Fibroblast of skin of abdomen (primary cell): Measurements from ENCODE around the gene PTPN20.
"Not testable (repeated sequence)": the region's sequence is repeated elsewhere in the genome, so short reads cannot be mapped to it uniquely, and the experiment has no call there.

ENCODE experiments used
- DNase-seq: peaks from one replicate; pipeline ENCODE4 v3.0.0-alpha.2; 2013

Gene PTPN20

DNA sequence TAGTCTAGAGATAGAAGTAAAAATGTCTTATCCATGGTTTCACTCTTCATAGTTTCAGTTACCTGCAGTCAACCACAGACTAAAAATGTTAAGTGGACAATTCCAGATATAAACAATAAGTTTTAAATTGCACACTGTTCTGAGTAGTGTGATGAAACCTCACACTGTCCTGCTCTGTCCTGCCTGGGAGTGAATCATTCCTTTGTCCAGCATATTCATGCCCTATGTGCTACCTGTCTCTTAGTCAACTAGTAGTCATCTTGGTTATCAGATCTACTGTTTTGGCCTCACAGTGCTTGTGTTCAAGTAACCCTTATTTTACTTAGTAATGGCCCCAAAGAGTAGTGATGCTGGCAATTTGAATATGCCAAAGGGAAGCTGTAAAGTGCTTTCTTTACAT, 49.5 kb downstream of the PTPN20 start:
- DNase-seq, result not testable (repeated sequence)

DNA sequence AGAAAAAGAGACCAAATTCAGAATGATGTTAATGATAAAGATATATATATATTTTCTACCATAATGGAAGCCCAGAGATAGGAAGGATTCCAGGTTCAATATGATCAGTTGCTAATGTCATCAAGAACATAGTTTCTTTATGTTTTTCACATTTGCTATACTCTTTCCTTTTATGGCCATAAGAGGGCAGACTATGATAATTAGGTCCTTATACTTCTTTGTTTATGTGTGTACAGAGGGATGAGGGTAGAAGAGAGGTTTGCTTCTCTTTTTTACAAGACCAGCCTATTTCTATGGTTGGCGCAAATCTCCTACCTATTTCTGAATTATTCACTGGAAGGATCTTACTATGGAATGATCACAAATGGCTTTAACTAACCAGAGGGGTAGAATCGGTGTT, 52.1 kb downstream of the PTPN20 start:
- DNase-seq, result not testable (repeated sequence)

DNA sequence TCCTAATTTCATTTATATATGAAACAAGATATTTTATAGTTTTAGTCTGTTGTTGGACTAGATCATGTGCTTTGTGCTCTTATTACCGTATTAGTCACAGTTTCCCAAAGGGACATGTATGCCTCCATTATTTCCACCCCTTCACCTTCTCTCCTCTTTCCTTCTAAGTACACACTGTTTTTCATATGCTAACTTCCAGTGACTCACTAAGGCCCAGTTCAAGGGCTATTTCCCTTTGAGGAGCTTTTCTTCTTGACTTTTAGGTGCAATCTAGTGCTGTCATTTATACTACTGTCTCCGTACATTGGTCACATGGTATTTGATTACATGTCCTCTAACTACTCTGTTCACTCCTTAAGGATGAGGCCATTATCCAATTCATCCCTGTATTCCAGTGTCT, 55.8 kb downstream of the PTPN20 start:
- not testable (repeated sequence) for DNase-seq

DNA sequence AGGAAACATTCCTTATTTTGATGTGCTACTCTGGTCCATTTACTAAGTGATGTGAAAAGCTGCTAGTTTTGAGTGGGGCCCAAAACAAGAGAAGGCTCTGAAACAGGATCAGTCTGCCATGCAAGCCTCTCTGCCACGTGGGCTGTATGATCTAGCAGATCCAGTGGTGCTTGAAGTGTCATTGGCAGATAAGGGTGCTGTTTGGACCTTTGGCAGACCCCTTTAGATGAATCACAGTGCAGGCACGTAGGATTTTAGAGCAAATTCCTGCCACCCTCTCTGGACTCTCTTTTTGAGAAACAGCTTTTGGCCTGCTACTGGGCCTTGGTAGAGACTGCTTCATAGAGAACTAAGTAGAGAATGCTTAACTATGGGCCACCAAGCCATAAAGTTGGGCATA, 69.0 kb downstream of the PTPN20 start:
- not testable (repeated sequence) for DNase-seq

DNA sequence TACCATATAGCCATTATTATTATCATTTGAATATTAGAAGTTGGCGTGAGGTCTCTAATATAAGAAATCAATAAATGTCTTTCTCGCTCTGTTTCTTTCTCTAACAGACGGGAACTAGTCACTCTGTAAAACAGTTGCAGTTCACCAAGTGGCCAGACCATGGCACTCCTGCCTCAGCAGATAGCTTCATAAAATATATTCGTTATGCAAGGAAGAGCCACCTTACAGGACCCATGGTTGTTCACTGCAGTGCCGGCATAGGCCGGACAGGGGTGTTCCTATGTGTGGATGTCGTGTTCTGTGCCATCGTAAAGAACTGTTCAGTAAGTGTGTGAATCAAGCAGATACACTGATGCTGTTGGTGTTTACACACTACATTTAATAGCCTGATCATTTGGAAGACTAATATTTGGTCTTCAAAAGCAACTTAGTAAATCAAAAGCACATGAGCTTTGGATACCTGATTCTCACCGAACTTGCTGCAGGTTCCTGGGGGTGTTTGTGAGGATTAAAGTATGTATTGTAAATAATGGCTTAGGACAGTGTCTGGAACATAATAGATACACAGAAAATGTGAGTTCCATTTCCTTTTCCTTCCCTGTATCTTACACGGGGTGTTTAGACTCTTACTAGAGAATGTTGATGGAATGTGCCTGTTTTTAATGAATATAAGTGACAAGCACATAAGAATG, 76.2 kb downstream of the PTPN20 start:
- not testable (repeated sequence) for DNase-seq

DNA sequence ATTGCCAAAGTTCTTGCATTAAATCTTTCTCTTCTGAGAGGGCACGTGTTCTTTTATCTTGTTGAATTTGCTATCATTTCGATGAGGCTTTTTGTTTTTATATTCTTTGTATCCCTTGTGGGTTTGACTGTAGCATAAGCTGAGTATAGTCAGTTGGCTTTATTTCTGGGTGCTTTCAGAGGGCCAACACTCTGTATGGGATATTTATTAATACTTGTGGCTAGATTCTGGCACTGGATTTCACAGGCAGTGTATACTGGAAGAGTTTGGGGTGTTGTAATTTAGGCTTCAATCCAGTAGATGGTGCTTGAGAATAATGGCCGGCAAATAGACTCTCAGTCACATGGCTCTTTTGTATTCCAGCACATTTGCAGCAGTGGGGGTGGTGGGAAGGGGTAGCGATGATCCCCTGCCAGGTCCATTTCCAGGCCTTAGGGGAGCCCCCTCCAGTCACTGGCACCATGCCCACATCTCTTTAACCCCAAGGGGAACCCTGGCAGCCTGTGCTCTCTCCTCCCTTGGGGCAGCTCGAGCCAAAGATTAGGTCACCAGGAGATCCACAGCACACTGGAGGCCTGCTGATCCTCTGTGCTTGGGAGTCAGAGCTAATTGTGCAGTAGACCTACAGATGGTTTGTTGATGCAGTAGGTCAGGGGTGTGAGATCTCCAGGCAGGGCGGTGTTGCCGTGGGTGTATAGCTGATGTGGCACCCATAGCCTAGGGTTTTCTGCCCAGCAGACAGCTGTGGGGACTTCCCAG, 81.8 kb downstream of the PTPN20 start:
- peak; percentile 35 for DNase-seq

DNA sequence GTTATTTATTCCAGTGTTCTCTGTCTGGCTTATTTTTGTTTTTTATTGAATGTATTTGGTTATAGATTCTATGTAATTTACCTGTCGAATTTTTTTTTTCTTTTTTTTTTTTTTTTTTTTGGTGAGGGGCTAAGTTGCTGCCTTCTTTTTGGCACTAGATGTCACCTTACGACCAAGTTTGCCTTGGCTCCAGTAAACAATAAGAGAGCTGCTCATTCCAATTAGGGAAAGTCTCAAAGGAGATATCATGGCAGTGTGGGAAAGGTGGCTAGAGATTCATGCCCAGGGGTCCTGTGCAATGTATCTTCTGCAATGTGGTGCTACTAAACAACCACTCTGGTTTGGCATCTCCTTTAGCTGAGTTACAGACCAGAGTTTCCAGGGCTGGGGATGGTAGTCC, 84.0 kb downstream of the PTPN20 start:
- DNase-seq, result no peak

DNA sequence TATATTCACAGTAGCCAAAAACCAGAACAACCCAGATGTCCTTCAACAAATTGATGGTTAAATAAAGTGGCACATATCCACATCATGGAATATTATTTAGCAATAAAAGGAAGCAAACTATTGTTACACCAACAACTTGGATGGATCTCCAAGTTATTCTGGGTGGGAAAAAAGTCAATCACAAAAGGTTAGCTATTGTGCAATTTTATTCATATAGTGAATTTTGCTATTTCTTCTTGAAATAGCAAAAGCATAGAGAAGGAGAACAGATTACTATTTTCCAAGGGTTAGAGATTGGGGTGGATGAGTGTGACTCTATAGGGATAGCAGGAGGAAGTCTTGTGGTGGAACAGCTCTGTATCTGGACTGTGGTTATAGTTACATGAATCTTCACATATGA, 87.0 kb downstream of the PTPN20 start:
- no peak for DNase-seq

DNA sequence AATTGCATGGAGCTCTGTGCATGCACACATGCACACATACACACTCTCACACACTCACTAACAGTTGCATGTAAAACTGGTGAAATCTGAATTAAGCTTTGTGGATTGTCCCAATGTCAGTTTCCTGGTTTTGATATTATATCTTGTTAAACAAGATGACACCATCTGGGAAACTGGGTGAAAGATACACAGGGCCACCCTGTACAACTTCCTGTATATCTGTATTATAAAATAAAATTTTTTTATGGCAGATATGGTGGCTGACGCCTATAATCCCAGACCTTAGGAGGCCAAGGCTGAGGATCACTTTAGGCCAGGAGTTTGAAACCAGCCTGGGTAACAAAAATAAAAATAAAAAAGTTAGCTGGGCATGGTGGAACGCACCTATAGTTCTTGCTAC, 87.4 kb downstream of the PTPN20 start:
- no peak for DNase-seq

DNA sequence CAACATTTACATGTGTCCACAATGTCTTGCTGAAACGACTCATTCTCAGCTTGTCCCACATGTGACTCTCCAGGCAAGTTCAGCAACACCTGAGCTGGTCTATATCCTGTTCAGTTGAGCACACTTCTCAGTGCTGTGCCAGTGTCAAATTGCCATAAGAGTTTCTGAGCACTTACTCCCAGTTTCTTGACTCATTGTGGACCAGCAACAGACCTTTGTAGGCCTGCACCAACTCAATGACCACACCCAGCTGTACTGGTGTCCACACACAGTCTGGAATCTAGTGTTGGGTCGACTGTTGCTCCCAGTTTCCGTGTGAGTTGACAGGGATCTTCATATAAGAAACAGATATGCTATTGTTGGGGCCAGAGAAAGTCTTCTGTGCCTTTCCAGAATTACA, 88.0 kb downstream of the PTPN20 start:
- DNase-seq, result no peak

DNA sequence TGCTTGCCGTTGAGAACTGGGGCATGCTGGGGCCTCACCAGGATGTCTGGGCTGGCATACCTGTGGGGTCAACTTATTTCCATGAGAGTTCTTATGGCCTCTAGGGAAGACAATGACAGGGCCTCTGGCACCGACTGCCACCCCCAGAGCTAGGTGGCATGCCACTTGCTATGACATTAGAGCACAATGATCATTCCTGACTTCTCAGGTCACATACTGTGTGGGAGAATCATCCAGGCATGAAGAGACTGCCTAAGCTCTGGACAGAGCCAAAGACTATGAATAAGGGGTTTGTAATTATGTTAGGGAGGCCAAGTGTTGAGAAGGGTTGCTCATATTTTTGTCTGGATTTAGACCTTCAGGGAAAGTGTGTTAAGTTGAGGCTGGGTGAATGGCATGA, 97.5 kb downstream of the PTPN20 start:
- DNase-seq, result no peak

DNA sequence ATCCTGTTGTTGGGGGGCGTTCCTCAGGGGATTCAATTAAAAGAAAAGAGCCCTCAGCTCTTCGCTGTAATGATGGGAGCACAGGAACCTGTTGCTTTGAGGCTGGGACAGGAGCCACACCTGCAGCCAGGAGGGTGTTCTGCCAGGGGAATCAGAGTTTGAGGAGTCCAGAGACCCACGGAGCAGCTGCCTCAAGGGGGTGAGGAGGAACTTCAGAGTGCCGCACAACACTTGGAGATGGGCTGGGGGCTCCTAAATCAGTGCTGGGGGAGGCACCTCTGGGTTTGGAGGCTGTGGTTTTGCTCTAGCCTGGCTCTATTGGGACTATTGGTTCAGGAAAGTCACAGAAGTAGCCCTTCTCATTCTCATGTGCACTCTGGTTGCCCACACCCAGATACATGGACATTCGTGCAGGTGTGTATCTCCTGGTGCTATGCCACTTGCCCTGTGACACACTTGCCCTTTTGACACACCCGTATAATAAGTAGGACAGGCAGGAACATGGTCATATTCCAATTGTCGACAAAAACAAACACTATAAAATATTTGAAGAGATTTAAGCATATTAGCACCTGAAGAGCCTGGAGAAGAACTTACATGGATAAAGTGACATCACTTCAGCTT, 98.1 kb downstream of the PTPN20 start:
- no peak for DNase-seq

DNA sequence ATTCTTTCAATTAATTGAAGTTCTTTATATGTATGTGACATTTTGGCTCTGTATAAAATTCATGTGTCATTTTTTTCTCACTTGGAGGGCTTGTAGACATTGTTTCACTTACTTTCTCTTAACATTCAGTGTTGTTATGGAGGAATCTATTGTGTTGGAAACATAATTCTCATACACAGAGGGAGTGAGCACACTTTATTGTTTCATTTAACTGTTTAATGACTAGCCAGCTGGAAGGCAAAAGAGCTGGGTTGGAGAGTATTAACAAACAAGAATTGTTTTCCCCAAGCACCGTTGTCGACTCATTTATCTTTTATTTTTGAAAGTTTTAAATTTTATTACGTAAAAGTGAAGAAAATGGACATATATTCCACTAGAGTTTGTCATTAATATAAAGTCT, 98.8 kb downstream of the PTPN20 start:
- DNase-seq, result no peak

DNA sequence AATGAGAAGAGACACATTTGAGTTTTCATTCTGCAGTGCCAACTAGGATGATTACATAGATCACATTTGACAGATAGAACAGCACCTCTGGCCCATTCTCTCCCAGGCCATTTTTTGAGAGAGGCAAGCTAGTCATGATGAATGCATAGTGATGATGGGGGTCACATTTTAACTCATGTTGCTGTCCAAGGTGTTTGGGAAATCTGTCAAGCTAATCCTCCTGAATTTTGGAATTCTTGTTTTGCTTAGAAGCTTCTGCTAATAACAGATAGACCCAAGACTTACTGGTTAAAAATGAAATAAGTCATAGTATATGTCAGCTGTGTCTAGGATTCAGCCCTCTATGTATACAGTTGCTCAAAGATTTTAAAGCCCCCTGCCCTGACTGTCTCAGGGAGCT, 101.0 kb downstream of the PTPN20 start:
- no peak for DNase-seq

DNA sequence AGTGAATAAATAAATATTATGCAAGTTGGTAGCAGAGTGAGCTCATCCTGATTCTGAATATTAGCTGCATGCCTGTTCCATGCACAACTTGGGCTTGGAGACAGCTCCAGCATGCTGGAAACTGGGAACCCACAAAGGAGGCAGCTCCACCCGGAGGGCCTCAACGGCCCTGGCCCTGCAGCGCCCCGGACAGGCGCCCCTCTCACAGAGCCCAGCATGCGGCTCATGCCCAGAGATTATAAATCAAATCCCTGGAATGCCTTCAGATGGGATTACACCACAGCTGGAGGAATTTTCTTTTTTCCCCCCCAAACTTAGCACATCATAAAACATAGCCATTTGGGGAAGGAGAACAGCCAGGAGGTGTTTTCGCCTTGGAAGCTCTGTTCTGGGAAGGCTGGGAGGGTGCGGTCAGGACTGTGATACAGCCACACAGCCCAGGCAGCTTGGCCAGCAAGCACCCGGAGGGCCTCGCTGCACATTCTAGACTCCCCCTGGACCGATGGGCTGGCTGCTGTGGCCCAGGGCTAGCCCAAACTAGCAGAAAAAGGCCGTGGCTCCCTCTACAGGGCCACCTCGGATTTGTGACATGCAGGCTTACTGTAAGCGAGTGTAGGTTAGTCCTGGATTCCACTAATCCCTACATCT, 102.4 kb downstream of the PTPN20 start:
- no peak for DNase-seq

DNA sequence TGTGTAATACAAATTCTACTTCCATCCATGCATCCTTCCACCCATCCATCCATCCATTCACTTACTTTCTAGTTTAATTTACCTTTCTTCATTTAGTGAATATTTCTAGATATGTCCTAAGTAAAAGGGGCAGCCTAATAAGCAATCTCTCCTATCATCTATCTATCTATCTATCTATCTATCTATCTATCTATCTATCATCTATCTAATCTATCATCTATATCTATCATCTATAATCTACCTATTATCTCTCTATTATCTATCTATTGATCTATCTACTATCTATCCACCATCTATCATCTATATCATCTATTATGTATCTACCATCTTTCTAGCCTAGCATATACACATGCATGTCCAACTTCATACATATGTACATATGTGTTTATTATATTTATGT, 104.2 kb downstream of the PTPN20 start:
- DNase-seq, result no peak

DNA sequence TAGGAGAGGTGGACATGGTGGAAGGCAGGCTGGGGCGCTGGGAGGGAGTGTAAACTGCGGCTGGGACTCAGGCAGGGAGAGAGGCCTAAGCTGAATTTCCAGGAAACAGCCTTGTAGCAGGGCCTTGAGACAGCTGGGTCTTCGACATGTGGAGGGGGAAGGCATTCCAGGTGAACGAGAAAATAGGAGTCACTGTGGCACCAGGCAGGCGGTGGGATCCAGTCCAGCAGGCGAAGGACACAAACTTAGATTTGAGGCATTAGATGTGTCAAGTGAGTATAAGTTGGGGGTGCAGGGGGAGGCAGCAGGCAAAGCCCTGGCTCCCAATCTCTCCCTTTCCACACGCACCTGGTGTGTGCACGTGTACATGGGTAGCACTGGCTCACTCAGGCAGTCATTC, 105.3 kb downstream of the PTPN20 start:
- no peak for DNase-seq

DNA sequence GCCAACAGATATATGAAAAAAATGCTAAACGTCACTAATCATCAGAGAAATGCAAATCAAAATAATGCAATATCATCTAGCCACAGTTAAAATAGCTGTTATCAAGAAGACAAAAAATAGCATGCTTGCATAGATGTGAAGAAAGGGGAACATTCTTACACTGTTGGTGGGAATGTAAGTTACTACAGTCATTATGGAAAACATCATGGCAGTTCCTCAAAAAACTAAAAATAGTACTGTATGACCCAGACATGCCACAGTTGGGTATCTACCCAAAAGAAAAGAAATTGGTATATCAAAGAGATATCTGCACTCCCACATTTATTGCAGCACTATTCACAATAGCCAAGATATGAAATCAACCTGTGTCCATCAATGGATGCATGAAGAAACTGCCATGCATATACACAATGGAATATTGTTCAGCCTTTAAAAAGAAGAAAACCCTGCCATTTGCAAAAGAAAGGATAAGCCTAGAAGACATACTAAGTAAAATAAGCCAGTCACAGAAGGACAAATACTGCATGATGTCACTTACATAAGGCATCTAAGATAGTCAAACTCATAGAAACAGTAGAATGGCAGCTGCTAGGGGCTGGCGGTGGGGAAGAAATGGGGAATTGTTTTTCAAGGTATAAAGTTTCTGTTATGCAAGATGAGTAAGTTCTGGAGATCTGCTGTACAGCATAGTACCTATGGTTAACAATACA, 107.0 kb downstream of the PTPN20 start:
- no peak for DNase-seq

DNA sequence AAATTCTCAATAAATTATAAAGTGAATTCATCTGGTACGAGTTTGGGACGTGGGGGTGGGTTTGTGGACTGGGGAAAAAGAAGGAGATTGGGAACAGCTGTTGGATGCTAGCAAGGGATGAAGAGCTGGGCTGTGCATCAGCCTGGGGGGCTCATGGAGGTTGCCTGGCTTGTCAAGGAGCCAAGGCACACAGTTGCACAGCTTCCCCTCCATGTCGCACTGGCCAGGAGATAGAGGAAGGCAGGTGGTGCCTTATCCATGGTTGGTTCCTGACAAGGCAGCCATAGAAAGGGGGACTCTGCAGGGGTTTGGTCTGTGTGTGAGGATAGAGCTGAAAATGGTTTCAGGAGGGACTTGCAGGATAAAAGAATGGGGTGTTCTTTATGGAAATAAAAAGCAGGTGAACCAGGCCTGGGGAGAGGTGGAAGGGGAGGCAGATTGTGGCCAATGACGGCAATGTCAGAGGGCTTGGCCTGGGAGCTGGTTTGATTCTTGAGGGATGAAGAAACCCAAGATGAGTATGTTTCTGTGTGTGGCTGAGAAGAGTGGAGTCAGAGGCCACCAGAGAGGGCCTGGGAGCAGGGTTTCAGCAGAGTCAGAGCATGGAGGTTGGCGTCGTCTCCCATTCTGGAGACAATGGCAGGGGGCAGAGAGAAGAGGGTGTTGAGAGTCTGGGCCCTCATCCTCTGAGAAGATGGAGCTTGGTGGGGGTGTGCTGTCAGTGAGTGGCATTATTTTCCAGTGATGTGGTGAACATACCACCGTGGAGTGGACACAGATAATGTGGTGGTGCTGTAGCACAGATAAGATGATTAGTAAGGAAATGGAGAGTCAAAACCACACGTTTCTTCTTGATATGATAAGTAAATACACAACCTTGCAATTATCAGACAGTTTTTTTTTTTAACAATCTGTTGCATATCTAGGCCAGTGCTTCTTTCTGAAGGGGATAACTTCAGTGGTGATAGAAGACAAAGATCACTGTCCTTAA, 108.2 kb downstream of the PTPN20 start:
- no peak for DNase-seq

DNA sequence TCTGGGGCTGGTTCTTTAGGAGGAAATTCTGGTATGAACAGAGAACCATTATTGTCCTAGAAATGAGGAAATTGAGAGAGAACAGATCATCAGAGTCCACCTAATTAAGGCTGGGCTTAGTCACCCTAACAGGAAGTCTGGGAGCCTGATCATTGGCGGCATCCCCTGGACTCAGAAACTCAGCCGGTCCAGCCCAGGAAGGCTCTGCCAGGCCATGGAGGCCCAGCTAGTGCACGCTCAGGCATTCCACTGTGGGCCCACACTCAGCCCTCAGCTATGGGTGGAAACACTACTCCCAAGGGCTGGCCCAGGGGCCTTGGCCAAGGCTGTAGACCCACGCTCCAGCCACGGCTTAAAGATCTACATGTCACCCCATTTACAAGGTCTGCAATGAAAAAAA, 109.2 kb downstream of the PTPN20 start:
- peak; percentile 40 for DNase-seq

DNA sequence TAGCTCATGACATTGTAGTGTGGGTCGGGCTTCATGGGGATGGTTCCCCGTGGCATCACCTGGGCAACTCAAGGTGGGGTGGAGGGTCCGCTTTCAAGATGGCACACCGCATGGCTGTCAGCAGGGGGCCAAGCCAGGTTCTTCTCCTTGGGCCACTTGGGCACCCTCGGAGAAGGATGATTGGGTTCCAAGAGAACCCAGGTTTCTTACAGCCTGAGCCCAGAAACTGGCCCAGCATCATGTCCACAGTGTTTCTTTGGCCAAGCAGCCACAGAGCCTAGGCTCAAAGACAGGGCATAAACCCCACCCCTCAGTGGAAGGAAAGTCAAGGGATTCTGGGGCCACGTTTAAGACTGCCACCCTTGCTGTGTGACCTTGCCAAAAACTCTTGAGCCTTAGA, 110.6 kb downstream of the PTPN20 start:
- DNase-seq, result no peak
